SJSA1 (cell line): ENCODE measurements around the gene NRCAM. TPM values are rescaled to one million over a fixed set of nuclear protein-coding genes. Genes with fewer than 3 reads are reported as not detected.

ENCODE experiments used
- DNase-seq, 2 experiments: peaks; one replicate each; pipeline ENCODE4 v3.0.0-alpha.2; 2015 to 2020; ENCODE audit warnings: low spot score in 2 of 2, low read depth in 1 of 2
- H3K27ac ChIP-seq: fragments of 250-450 bp; sonication (Bioruptor Pico); 2 replicates; pipeline ENCODE4 v1.5.1; 2020; ENCODE audit warnings: mild to moderate bottlenecking, moderate library complexity
- H3K27me3 ChIP-seq: fragments of 250-450 bp; sonication (Bioruptor Pico); replicated peaks from 2 replicates; pipeline ENCODE4 v1.5.1; 2020; ENCODE audit warnings: mild to moderate bottlenecking, moderate library complexity
- H3K36me3 ChIP-seq: fragments of 250-450 bp; sonication (Bioruptor Pico); 2 replicates; pipeline ENCODE4 v1.5.1; 2020; ENCODE audit warnings: mild to moderate bottlenecking
- H3K4me1 ChIP-seq: fragments of 250-450 bp; sonication (Bioruptor Pico); replicated peaks from 2 replicates; pipeline ENCODE4 v1.6.1; 2021; ENCODE audit warnings: mild to moderate bottlenecking
- H3K4me3 ChIP-seq: fragments of 250-450 bp; sonication (Bioruptor Pico); 2 replicates; pipeline ENCODE4 v1.5.1; 2020; ENCODE audit warnings: mild to moderate bottlenecking
- H3K9me3 ChIP-seq: fragments of 250-450 bp; sonication (Bioruptor Pico); replicated peaks from 2 replicates; pipeline ENCODE4 v1.5.1; 2020; ENCODE audit warnings: mild to moderate bottlenecking
- total RNA-seq: library from RNA; depleted of rRNA; stranded (reverse); fragments of >200 nt; shearing (Covaris generic); gene quantifications from 2 replicates; pipeline ENCODE4 v1.2.3, GENCODE V29; 2014

Gene NRCAM
- total RNA-seq, 1 experiment from 2014 or later: not detected

GRCh38 chr7:108308276-108308675 lies 148.0 kb downstream of the NRCAM start:
- H3K4me1 ChIP-seq: peaks cover 28% of the 10 kb centered on the region
- no peaks in the 10 kb centered on the region for H3K9me3 ChIP-seq
- no peaks in the 10 kb centered on the region for H3K27me3 ChIP-seq
- H3K4me3 ChIP-seq: no peak overlapping the region
- no peak for DNase-seq
- H3K27ac ChIP-seq: no peak overlapping the region
- H3K36me3 ChIP-seq: no peaks in the 10 kb centered on the region

- no peaks in the 10 kb centered on the region for H3K27me3 ChIP-seq
- DNase-seq: no peak
- H3K4me1 ChIP-seq: peaks cover 28% of the 10 kb centered on the region
- no peak overlapping the region for H3K27ac ChIP-seq
- H3K4me3 ChIP-seq: no peak overlapping the region
- H3K36me3 ChIP-seq: no peaks in the 10 kb centered on the region
- no peaks in the 10 kb centered on the region for H3K9me3 ChIP-seq
Observed at GRCh38 chr7:108307595-108307994, 148.6 kb downstream of the NRCAM start.

GRCh38 chr7:108307194-108307593 lies 149.0 kb downstream of the NRCAM start:
- Histone ChIP-seq H3K4me3 (no peak overlapping the region), H3K36me3 (no peaks in the 10 kb centered on the region), H3K27me3 (no peaks in the 10 kb centered on the region), H3K4me1 (peaks cover 28% of the 10 kb centered on the region), H3K9me3 (no peaks in the 10 kb centered on the region), H3K27ac (no peak overlapping the region)
- DNase-seq: no peak

- Histone ChIP-seq H3K27ac (no peak overlapping the region), H3K4me1 (peaks cover 16% of the 10 kb centered on the region), H3K36me3 (no peaks in the 10 kb centered on the region), H3K27me3 (no peaks in the 10 kb centered on the region), H3K9me3 (no peaks in the 10 kb centered on the region), H3K4me3 (no peak overlapping the region)
- DNase-seq: no peak
Observed at GRCh38 chr7:108303332-108303731, 152.9 kb downstream of the NRCAM start.

- Histone ChIP-seq H3K4me1 (peaks cover 20% of the 10 kb centered on the region), H3K36me3 (no peaks in the 10 kb centered on the region), H3K9me3 (no peaks in the 10 kb centered on the region), H3K4me3 (no peak overlapping the region), H3K27me3 (no peaks in the 10 kb centered on the region), H3K27ac (no peak overlapping the region)
- DNase-seq: no peak
Observed at GRCh38 chr7:108301387-108301786, 154.8 kb downstream of the NRCAM start.

- Histone ChIP-seq H3K4me3 (no peak overlapping the region), H3K9me3 (no peaks in the 10 kb centered on the region), H3K4me1 (peaks cover 31% of the 10 kb centered on the region), H3K27ac (peak overlapping the region; percentile 5; the same call in 1 of the 2 replicates), H3K27me3 (no peaks in the 10 kb centered on the region), H3K36me3 (no peaks in the 10 kb centered on the region)
- peak in 1 of 2 experiments; percentile 50 for DNase-seq
Observed at GRCh38 chr7:108299251-108299973, 156.8 kb downstream of the NRCAM start.

- Histone ChIP-seq H3K36me3 (no peaks in the 10 kb centered on the region), H3K9me3 (no peaks in the 10 kb centered on the region), H3K4me3 (no peak overlapping the region), H3K4me1 (peaks cover 34% of the 10 kb centered on the region), H3K27me3 (no peaks in the 10 kb centered on the region), H3K27ac (no peak overlapping the region)
- no peak for DNase-seq
Observed at GRCh38 chr7:108296911-108297310, 159.3 kb downstream of the NRCAM start.

GRCh38 chr7:108294595-108294994 lies 161.6 kb downstream of the NRCAM start:
- H3K4me3 ChIP-seq: no peak overlapping the region
- DNase-seq: peak; percentile 31 to 48

GRCh38 chr7:108293149-108293612 lies 163.1 kb downstream of the NRCAM start:
- no peaks in the 10 kb centered on the region; the same call in 1 of the 2 replicates for H3K27me3 ChIP-seq
- H3K9me3 ChIP-seq: no peaks in the 10 kb centered on the region
- no peaks in the 10 kb centered on the region for H3K36me3 ChIP-seq
- peaks cover 23% of the 10 kb centered on the region for H3K4me1 ChIP-seq
- no peak overlapping the region for H3K27ac ChIP-seq
- DNase-seq: no peak
- no peak overlapping the region for H3K4me3 ChIP-seq

More at GRCh38 chr7:108294595-108294994, 161.6 kb downstream of the NRCAM start:
- Histone ChIP-seq H3K27ac (peak overlapping the region; percentile 48; the same call in 1 of the 2 replicates), H3K36me3 (no peaks in the 10 kb centered on the region), H3K27me3 (no peaks in the 10 kb centered on the region; the same call in 1 of the 2 replicates), H3K4me1 (peaks cover 31% of the 10 kb centered on the region), H3K9me3 (no peaks in the 10 kb centered on the region)

- no peaks in the 10 kb centered on the region; the same call in 1 of the 2 replicates for H3K27me3 ChIP-seq
- DNase-seq: no peak
- H3K4me1 ChIP-seq: peaks cover 23% of the 10 kb centered on the region
- H3K9me3 ChIP-seq: no peaks in the 10 kb centered on the region
- no peak overlapping the region for H3K4me3 ChIP-seq
- no peaks in the 10 kb centered on the region for H3K36me3 ChIP-seq
- H3K27ac ChIP-seq: no peak overlapping the region
Observed at GRCh38 chr7:108292541-108292940, 163.7 kb downstream of the NRCAM start.

- no peak for DNase-seq
- Histone ChIP-seq H3K4me1 (peaks cover 17% of the 10 kb centered on the region), H3K4me3 (no peak overlapping the region)
Observed at GRCh38 chr7:108291791-108292440, 164.3 kb downstream of the NRCAM start.

GRCh38 chr7:108291152-108291508 lies 165.1 kb downstream of the NRCAM start:
- peaks cover 11% of the 10 kb centered on the region for H3K4me1 ChIP-seq
- no peak for DNase-seq
- H3K27ac ChIP-seq: no peak overlapping the region
- peaks cover 8% of the 10 kb centered on the region; the same call in 1 of the 2 replicates for H3K27me3 ChIP-seq
- no peak overlapping the region for H3K4me3 ChIP-seq
- H3K36me3 ChIP-seq: no peaks in the 10 kb centered on the region
- H3K9me3 ChIP-seq: no peaks in the 10 kb centered on the region

More at GRCh38 chr7:108291791-108292440, 164.3 kb downstream of the NRCAM start:
- Histone ChIP-seq H3K9me3 (no peaks in the 10 kb centered on the region), H3K27me3 (peaks cover 2% of the 10 kb centered on the region; the same call in 1 of the 2 replicates), H3K36me3 (no peaks in the 10 kb centered on the region), H3K27ac (no peak overlapping the region)

GRCh38 chr7:108290459-108291151 lies 165.6 kb downstream of the NRCAM start:
- Histone ChIP-seq H3K4me3 (no peak overlapping the region), H3K36me3 (no peaks in the 10 kb centered on the region), H3K9me3 (no peaks in the 10 kb centered on the region), H3K27ac (no peak overlapping the region), H3K4me1 (peaks cover 11% of the 10 kb centered on the region), H3K27me3 (peaks cover 8% of the 10 kb centered on the region; the same call in 1 of the 2 replicates)
- no peak for DNase-seq

- no peak overlapping the region for H3K27ac ChIP-seq
- H3K4me1 ChIP-seq: peaks cover 7% of the 10 kb centered on the region
- no peak for DNase-seq
Observed at GRCh38 chr7:108289852-108290251, 166.4 kb downstream of the NRCAM start.

More at GRCh38 chr7:108289852-108290251, 166.4 kb downstream of the NRCAM start:
- no peaks in the 10 kb centered on the region for H3K36me3 ChIP-seq
- no peaks in the 10 kb centered on the region for H3K9me3 ChIP-seq
- no peak overlapping the region for H3K4me3 ChIP-seq
- H3K27me3 ChIP-seq: peaks cover 8% of the 10 kb centered on the region; the same call in 1 of the 2 replicates
